Effector CD4-positive, alpha-beta T cell (primary cell): ENCODE measurements around the gene CEMP1.
"Not testable (repeated sequence)": the region's sequence is repeated elsewhere in the genome, so short reads cannot be mapped to it uniquely, and the experiment has no call there.

ENCODE experiments used
- DNase-seq: peaks from one replicate; pipeline ENCODE4 v3.0.0-alpha.2; 2020

CEMP1 gene

DNA sequence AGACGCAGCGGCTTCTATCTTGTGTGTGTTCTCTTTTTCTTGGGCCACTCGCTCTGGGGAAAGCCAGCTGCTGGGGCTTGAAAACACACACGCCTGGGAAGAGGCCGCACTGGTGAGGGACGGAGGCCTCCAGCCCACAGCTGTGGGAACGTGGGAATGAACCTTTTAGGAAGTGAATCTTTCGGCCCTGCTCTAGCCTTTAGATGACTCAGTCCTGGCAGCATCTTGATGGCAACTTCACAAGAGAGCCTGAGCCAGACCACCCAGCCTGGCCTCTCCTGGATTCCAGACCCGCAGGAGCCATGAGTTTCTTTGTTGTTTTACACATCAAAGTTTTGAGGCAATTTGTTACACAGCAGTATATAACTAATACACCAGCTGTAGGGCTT is 4.4 kb upstream of the CEMP1 start:
- no peak for DNase-seq

DNA sequence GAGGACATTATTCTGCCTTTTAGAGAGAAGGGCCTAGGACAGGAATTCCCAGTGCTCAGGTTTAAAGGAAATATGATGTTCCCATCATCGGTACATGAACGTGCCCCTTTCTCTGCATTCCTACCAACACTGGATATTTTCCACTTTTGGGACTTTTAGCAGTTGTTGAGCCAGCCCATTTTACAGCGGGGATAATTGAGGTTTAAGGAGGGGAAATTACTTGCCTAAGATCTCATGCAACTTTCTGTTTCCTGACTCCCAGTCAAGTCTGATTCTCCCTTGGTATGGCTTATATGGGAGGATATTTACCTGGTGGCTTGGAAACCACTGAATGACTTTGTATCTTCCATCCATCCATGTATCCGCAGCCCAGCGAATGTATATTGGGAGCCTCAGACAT is 3.1 kb upstream of the CEMP1 start:
- DNase-seq, result not testable (repeated sequence)

DNA sequence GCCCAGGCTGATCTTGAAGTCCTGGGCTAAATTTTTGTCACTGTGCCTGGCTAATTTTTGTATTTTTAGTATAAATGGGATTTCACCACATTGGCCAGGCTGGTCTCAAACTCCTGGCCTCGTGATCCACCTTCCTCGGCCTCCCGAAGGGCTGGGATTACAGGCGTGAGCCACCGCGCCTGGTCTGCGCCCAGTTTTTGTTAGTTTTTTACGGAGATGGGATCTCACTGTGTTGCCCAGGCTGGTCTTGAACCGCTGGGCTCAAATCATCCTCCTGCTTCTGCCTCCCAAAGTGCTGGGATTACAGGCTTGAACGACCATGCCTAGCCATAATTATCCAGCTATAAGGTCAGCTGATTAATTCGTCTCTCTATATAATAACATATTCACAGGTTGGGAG is 2.7 kb upstream of the CEMP1 start:
- no peak for DNase-seq

DNA sequence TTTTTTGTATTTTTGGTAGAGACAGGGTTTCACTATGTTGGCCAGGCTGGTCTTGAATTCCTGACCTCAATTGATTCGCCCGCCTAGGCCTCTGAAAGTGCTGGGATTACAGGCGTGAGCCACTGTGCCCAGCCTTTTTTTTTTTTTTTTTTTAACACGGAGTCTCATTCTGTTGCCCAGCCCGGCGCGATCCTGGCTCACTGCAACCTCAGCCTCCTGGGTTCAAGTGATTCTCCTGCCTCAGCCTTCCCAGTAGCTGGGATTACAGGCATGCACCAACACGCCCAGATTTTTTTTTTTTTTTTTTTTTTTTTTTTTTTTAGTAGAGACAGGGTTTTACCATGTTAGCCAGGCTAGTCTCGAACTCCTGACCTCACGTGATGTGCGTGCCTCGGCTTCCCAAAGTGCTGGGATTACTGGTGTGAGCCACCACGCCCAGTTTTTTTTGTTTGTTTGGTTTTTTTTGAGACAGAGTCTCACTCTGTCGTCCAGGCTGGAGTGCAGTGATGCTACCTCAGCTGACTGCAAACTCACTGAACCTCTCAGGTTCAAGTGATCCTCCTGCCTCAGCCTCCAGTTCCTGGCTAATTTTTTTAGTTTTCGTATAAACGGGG is 2.0 kb upstream of the CEMP1 start:
- not testable (repeated sequence) for DNase-seq

DNA sequence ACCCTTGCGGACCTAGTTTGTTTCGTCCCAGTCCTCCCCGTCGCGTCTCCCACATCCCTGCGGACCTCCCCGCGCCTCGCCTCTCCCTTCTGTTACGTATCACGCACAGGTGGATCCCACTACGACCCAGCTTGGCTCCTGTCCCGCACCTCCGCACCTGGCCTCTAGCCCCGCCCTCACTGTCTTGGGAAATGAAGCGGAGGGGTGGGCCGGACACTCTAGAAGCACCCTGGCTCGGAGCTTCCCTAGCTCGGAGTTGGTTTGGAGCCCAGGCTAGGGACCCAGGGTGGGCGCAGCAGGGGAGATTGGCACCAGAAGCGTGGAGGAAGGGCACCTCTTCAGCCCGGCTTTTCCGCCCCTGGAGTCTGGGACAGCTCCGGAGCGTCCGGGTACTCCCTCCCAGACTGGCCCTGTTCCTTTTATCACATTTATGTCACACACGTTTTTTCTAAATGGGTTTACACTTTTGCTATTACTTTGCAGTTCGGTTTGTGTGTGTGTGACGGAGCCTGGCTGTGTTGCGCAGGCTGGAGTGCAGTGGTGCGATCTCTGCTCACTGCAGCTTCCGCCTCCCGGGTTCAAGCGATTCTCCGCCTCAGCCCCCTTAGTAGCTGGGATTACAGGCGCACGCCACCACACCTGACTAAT is 1.4 kb upstream of the CEMP1 start:
- DNase-seq, result peak; percentile 43

DNA sequence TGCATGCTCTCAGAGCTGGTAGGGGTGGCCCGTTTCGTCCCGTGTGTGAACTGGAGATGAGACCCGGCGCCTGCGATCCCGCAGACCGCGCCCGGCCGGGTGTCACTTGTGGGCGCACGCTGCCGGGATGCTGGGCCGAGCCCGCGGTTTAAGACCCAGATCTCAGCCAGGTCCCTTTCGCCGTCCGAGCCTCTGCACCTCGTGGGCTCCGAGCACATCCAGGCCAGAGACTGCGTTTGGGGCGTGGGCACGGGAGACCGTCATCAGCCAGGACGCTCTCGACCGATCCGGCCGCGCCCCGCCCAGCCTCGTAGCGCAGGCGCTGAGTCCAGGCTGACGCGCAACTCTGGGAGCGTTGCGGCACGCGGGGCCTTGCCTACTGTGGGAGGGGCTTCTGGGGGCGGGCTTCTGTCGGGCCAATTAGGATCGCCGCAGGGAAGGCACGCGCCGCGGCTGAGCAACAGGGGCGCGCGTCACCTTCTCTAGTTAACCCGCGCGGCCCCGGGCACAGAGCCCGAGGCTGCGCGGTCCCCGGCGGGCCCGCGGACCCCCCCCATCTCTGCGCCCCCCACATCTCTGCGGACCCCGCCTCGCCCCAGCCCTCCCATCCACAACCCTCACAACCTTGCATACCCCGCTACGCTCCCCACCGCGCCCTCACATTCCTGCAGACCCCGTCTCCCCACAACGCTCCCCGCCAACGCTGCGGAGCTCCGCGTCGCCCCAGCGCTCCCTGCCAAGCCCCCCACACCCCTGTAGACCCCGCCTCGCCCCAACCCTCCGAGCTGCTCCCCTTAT is 687 bp upstream of the CEMP1 start:
- DNase-seq, result peak; percentile 97

DNA sequence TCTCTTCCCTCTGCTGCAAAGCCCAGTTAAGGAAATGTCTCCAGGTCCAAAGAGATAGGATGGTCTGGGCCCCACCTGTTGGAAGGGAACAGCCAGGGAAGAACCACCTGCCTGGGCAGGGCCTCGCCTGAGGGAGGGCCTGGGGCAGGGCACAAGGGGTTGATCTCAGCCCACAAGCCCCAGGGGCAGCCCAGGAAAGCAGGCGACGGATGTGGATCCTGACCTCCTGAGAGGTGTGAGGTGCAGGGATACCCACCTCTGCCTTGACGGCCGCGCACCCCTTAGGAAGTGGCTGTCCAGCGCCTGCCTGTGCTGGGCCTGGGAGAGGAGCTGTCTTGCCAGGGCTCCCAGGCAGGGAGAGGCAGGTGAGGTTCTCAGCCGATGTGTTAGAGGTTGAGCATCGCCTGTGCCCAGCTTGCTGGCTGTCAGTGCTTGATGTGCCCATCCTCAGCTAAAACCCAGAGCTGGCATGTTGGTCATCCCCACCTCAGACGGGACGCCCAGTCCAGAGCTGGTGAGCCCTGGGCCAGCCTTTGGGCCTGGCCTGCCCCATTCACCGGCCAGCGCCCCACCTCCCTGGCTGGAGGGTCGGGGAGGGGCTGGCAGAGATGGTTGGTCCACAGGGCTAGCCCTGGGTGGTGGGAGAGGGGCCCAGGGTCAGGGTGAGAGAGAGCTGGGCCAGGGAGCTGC is 434 bp downstream of the CEMP1 start:
- DNase-seq, result no peak

DNA sequence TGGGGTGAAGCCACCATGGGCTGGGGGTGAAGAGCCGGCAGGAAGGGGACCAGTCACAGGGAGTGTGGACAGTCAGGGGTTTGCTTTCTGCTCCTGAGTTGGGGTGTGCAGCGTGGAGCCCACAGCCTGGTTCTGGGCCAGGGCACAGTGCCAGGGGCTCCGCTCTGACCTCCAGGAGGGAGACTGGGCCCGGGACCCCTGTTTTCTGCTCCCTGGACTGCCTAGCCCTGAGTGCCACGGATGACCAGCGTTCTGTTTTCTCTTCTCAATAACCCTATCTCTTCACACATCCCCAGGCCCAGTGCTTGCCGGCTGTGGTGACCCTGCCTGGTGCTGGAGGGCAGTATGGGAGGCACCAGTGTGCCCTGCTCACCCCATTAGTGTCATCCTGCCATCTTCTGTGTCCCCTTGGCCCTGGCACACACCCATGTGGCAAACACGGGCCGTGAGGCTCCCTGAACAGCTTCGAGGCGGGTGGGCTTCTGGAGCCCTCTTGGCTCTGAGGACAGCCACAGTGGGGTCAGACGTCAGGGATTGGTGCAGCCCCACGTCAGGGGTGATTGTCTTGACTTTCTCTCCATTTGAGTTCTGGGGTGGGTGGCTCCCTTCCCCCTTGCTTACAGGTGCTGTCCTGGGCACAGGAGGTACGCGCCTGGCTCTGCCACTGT is 1.1 kb downstream of the CEMP1 start:
- no peak for DNase-seq

DNA sequence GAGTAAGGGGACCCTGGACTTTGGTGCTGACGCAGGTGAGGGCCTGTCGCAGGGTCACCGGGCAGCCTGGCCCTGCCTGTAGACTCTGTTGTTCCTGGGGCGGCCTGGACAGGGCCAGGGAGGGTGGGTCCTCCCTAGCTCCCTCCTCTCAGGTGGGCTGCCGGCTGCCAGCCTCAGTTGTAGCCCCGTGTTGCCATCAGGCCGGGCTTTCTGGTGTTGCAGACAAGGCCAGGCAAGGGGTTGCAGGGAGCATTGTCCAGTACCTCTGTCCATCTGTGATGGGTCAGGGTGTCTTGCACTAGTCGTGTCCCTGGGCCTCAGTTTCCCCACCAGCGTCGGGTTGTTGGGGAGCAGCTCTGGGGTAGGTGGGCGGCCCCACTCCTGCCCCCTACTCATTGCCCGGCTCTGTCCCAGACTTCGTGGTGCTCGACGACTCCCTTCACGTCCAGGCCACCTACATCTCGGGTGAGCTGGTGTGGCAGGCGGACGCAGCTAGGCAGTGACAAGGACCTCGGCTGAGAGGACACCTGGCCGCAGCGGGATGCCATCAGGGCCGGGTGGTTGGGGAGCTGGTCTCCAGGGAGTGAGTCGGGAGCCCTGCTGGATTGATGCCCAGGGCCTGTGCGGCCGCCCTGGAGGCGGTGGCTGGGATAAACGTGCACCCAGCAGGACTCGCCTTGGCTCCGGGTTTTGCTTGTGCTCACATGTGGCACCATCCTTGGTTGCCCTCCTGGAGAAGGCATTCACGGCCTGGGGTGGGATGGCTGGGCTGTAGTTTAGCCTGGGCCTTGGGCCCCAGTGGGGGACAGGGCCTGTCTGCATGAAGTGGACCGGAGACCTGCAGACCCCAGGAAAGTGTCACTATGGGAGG is 1.9 kb downstream of the CEMP1 start:
- DNase-seq, result no peak

DNA sequence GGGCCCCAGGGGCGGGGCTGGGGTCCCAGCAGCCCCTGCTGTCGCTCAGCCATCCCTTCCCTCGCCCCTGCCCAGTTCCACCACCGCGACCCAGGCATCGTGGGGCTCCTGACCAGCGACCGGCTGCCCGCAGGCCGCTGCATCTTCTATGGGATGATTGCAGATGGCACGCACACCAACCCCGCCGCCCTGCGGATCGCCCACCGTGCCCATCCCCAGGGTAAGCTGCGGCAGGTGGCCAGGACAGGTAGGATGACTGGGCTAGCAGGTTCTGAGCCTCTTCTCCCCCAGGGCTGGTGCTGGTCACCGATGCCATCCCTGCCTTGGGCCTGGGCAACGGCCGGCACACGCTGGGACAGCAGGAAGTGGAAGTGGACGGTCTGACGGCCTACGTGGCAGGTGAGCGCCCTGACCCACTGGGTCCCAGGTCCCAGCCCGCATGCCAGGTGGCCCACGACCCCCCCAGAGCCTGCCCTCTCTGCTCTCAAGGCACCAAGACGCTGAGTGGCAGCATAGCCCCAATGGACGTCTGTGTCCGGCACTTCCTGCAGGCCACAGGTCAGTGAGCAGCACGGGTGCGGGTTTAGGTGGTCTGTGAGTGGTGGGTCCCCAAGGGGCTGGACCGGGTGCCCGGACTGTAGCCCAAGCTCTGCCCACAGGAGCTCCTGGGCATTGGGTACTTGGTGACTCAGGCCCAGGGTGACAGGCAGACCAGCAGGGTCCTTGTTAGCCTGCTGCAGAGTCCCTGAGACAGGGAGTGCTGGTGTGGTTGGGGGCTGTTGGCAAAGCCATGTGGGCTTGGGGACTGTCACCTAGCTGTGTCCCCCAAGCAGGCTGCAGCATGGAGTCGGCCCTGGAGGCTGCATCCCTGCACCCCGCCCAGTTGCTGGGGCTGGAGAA is 2.8 kb downstream of the CEMP1 start:
- DNase-seq, result no peak

DNA sequence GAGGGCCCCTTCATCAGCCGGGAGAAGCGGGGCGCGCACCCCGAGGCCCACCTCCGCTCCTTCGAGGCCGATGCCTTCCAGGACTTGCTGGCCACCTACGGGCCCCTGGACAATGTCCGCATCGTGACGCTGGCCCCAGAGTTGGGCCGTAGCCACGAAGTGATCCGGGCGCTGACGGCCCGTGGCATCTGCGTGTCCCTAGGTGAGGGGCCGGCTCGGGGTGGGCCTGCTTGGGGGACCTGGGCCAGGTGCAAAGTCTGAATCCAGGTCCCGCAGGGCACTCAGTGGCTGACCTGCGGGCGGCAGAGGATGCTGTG is 3.5 kb downstream of the CEMP1 start:
- DNase-seq, result no peak

DNA sequence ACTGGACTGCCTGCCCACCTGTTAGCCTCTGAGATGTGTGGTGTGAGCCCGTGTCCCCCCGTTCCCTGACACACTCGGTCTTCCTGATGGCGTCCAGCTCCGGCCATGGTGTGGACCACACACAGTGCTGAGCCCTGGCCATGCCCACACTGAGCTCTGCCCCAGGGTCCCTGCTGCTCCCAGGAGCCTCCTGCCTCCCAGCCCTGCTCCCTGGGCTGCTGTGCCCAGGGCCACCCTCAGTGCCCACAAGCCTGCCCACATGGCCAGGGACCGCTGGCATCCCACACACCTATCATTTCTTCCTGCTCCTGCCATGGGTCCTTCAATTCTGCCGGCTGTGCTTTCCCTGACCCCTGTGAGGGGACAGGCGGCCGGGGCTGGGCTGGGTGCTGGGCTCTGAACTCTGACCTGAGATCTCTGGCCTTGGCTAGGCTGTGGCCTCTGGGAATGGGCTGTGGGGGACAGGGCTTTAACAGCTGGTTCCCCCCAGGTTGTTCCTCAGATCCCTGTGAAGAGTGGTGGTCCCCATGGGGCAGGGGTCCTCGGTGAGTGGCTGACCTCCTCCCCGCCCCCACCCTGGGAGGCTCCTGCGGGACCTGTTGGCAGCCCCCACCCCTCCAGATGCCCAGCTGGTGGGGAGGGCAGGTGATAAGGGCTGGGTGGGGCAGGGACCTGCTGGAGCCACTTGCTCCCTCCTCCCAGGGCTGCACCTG is 4.0 kb downstream of the CEMP1 start:
- DNase-seq, result no peak

DNA sequence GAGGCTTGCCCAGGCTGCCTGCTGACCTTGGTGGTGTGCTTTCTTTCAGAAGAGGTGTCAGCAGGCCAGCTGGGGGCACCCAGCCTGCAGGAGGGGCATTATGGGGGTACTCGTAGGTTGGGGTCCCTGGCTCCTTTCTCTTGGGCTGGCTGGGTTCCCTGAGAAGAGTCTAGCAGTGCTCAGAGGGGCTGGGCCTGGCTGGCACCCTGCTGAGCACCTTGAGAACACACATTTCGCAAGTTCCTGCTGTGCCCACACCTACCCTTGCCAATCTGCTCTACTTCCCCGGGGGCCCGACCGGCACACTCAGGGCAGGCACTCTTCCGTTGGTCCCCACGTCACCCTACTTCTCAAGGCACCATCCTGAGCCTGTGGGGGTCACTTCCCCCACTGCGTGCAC is 5.1 kb downstream of the CEMP1 start:
- DNase-seq, result no peak

DNA sequence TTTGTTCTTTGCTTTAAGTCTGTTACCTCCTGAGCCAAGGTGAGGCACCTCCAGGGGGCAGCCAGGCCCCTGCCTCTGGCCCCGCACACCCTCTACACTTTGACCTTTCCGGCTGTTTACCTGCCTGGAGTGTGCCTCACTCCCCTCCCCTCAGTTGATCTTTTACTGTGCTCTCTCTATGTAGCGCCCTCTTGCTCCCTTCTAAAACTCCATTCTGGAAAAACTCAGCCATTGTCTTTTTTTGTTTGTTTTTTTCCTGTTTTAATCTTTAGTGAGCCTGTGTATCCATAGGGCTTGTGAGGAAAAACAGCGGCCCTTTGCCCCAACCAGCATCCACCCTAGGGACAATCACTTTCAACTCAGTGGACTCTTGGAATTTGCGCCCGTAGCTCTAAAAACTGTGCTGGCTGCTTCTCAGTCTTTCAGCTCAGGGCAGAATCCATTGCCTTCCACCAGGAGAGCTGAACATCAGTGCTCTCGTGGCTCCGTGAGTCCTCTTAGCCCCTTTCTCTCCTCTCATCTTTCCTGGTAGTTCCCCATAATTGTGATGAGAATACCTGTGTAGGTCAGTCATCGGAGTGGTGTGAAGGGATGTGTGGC is 6.8 kb downstream of the CEMP1 start:
- DNase-seq, result no peak

DNA sequence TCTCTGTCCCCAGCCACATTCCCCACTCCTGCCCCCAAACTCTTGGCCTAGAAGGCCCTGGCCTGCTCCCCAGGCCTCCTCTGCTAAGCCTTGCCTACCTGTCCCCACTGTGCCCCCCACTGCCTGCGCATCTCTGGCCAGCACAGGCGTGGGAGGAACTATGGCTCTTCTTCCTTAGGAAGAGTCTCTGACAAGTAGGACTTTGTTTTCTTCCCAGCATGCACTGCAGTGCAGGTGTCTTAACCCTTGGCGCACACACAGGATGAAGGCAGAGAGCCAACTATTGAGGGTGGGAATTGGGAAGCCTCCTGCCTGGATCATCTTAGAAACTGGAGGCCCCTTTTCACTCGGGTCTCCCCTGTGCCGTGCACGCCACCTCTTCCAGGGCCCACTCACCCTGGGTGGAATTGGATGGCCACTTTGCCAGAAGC is 7.4 kb downstream of the CEMP1 start:
- no peak for DNase-seq

DNA sequence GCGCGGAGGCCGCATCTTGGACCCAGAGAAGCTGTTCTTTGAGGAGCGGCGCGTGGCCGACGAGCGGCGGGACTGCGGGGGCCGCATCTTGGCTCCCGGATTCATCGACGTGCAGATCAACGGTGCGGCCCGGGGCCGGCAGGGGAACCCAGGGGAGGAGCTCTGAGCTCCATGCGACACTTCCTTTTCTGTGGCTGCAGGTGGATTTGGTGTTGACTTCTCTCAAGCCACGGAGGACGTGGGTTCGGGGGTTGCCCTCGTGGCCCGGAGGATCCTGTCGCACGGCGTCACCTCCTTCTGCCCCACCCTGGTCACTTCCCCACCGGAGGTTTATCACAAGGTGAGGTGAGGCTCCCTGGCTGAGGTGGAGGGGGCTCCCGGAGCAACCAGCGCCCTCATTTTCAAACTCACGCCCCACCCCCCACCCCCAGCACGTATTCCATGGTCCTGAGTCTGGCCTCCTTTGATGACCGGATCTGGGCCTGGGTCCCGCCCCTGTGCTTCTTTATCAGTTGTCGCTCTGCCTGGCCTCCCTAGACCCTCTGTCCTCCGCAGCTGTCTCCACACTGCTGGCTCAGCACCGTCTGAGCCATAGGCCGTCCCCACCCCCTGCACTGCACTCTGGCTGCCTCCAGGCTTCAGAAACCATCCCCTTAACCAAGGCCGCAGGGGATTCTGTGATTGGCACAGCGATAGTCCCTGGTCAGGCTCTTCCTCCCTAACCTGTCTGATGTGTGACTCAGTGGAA is 10.2 kb downstream of the CEMP1 start:
- peak; percentile 58 for DNase-seq

DNA sequence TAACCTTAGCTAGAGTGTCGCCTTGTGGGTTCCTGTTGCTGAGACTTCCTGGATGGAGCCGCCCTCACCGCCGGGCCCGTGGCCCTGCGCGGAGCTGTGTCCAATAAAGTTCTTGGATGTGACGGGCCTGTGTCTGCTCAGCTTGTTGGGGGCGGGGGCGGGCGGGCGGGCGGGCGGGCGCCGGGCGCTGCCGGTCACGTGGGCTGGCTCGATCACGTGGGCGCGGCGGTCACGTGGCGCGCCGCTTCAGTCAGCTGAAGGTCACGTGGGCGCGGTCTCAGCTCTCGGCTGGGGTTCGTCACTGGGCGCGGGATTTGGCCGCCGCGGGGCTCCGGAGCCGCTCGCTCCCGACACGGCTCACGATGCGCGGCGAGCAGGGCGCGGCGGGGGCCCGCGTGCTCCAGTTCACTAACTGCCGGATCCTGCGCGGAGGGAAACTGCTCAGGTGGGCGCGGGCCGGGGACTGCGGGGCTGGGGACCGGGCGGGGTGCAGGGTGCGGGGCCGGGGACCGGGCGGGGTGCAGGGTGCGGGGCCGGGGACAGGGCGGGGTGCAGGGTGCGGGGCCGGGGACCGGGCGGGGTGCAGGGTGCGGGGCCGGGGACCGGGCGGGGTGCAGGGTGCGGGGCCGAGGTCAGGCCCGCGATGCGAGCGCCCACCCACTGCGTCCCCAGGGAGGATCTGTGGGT is 11.0 kb downstream of the CEMP1 start, which contains the start of gene AMDHD2:
AMDHD2 (plus strand) TSS at position 275 of the 687 bp plus-strand sequence; CDS start at position 363, 88 bp downstream.
- peak; percentile 90 for DNase-seq

DNA sequence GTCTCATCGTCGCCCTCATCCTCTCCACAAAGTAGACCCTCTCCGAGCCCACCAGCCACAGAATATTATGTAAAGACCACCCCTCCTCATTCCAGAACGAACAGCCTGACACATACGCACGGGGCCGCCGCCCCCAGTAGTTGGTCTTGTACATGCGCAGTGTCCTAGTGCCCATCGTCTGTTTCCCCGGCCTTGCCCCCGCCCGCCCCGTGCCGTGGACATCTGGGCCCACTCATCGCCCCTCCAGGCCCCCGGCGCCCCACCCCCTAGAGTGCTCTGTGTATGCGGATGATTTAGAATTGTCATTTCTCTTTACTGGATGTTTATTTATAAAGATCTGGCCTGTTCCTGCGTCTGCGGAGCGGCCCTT is 11.5 kb downstream of the CEMP1 start:
- no peak for DNase-seq
